MV-4-11 (cell line): ENCODE measurements around the gene CYP2C8.
"Not testable (repeated sequence)": the region's sequence is repeated elsewhere in the genome, so short reads cannot be mapped to it uniquely, and the experiment has no call there.

Source experiments
- DNase-seq: peaks from one replicate; lab custom pipeline; 2025; lab: John Stamatoyannopoulos, UW

Gene CYP2C8

DNA sequence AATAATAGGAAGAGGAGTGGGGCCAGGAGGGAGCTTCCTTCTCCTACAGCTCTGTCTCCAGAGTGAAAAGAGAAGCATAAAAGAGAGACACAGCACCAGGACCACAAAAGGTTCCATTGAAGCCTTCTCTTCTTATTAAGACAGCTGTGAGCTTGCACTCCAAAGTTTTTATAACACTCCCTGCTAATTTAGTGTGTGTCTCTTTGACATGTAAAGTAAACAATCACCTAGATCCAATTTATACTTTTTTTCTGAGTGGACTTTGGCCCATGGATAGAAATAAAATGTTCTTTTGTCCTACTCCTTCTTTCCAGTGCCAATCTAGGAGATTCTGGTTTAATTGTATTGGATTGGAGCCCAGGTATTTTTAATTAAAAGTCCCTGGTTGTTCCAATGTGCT, at the start of gene CYP2C8:
CYP2C8 (minus strand) TSS at position 212 of the 400 bp plus-strand sequence; CDS start at position 117, 95 bp downstream.
- no peak for DNase-seq

DNA sequence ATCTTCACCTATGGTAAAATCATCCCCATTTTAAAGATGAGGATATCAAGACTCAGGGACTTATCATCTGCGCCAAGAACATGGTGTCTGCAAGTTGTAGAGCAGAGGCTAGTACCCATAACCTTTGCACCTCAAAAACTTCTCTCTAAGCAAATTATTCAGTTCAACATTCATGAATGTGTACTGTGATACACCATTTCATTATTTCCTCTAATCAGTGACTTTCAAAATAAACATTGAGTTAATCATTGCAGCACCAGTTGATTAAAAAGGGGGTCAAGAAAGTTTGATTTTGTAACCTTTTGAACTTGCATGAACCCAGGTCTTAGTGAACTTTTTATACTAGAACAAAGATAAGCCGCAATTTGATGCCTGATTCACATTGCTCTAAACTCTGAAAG, 47.6 kb upstream of the CYP2C8 start:
- no peak for DNase-seq

DNA sequence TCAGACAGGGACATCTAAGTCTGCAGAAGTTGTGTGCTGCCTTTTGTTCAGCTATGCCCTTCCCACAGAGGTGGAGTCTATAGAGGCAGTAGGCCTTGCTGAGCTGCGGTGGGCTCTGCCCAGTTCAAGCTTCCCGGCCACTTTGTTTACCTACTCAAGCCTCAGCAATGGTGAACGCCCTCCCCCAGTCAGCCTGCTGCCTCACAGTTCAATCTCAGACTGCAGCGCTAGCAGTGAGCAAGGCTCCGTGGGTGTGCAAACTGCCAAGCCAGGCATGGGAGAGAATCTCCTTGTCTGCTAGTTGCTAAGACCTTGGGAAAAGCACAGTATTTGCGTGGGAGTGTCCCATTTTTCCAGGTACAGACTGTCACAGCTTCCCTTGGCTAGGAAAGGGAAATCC, 41.5 kb upstream of the CYP2C8 start:
- not testable (repeated sequence) for DNase-seq

DNA sequence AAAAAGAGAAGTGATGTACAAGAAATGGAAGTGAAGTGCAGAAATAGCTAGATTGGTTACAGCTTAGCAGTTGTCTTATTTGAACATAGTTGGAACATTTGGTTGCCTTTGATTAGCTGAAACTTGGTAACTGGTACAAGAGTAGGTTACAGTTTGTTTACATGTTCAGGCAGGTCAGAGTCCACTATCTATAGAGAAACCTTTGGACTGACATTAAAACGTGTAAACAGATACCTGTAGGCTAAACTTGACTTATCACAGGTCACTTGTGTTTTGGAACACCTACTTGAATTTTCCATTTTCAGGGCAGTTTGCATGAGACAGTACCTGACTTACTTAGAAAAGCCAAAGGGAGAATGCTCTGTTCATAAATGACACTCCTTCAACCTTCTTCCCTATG, 28.5 kb upstream of the CYP2C8 start:
- DNase-seq: no peak

DNA sequence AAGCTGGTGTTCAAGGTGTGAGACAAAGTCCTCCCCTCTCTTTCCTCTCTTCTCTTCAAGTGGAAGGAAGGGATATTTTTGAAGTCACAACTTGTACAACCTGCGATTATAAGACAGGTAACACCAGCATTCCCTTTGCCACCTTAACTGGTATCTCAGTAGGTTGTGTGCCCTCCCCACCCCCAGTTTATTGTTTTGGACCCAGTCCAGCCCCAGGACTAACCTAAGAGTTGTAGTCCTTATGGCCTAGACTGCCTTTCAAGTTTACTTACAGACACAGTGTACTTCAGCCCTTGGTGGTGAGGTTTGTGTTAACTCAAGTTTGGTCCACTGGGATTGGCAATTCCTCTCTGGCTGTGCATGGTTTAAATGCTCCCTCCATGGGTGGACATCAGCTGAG, 26.8 kb upstream of the CYP2C8 start:
- no peak for DNase-seq

DNA sequence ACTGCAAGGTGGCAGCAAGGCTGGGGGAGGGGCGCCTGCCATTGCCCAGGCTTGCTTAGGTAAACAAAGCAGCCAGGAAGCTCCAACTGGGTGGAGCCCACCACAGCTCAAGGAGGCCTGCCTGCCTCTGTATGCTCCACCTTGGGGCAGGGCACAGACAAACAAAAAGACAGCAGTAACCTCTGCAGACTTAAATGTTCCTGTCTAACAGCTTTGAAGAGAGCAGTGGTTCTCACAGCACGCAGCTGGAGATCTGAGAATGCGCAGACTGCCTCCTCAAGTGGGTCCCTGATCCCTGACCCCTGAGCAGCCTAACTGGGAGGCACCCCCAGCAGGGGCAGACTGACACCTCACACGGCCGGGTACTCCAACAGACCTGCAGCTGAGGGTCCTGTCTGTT, 10.3 kb upstream of the CYP2C8 start:
- not testable (repeated sequence) for DNase-seq

DNA sequence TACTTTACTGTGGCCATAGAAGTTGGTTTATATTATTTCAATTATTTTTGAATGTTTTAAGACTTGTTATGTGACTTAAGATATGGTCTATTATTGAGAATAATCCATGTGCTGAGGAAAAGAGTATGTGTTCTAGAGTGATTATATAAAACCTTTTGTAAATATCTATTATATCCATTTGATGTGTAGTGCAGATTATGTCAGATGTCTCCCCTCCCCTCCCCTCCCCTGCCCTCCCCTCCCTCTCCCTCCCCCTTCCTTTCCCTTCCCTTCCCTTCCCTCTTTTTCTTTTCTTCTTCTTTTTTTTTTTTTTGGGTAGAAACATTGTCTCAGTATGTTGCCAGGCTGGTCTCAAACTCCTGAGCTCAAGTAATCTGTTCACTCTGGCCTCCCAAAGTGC, 8.3 kb upstream of the CYP2C8 start:
- no peak for DNase-seq

DNA sequence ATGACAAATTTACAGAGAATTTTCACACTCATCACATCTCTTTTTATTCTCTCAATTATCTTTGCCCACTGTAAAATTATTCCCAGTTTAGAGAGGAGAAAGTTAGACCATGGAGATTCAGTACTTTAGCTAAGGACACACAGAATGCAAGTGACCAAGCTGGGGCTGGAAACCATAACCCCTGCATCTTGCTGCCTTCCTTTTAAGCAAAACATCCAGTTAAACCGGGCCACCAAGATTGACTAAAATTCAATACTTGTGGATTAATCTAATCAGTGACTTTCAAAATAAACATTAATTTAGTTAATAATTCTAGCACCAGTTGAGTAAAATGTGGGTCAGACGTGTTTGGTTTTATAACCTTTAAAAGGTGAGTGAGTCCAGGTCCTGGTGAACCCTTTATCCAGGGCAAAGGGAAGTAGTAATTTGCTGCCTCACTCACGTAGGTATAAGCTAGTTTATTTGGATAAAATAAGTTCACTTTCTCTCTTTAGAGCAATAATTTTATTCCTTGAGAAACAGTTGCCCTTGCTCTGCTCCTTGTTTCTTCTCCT, 1.9 kb upstream of the CYP2C8 start:
- no peak for DNase-seq

DNA sequence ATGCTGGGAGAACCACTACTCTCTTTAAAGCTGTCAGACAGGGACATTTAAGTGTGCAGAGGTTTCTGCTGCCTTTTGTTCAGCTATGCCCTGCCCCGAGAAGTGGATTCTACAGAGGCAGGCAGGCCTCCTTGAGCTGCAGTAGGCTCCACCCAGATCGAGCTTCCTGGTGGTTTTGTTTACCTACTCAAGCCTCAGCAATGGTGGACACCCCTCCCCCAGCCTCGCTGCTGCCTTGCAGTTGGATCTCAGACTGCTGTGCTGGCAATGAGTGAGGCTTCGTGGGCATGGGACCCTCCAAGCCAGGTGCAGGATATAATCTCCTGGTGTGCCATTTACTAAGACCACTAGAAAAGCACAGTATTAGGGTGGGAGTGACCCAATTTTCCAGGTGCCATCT, 5.2 kb downstream of the CYP2C8 start:
- not testable (repeated sequence) for DNase-seq

DNA sequence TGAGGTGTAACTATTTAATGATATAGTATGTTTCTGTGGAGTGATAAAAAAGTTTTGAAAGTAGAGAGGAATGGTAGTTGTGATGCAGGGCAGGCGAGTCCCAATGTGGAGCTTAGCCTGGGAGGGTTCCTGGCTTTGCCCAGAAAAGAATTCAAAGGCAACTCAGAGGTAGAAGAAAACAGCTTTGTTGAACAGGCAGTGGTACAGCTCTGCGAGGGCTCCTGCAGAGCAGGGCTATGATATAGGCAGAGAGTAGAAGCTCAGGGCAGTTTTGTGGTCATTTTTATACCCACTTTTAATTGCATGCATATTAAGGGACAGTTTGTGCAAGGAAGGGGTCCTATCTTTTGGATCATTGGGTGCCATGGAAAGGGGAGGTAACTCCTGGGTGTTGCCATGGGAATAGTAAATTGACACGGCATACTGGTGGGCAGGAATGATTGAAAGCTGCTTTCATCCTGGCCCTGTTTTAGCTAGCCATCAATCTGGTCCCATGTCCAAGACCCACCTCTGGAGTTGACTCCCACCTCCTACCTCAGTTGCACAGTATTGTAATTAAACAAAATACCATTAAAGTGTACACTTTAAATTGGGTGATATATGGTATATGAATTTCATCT, 12.4 kb downstream of the CYP2C8 start:
- no peak for DNase-seq

DNA sequence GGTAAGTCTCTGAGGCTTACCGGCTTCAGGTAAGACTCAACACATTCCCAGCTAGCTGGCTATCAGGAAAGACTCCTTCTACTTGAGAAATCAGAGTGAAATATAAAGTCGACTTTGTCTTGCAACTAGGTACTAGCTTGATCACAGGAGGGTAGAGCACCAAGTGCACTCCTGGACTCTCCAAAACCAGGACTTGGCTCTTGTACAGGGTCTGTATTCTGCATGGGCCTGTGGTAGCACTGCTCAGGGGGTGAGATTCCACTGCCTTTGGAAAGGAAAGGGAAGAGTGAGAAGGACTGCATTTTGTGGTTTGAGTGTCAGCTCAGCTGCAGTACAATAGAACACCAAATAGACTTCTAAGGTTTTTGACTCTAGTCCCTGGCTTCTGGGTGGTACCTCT, 19.4 kb downstream of the CYP2C8 start:
- DNase-seq: no peak

DNA sequence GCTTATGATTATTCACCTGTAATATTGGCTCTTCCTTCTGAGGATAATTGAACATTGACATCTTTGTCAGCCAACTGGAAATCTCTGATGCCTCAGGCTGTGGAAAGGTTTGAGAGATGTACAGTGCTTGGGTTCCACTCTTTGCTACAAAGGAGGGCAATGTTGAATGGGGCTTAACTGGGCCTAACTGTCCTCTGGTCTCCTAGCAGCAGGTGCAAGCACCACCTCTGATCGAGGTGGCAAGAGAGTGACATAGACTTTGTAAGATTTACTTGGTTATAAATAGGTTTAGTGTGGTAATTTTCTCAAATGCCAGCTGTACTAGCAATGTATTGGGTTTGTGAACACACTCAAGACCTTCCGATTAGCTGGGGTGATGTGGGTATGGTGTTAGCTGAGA, 21.1 kb downstream of the CYP2C8 start:
- no peak for DNase-seq

DNA sequence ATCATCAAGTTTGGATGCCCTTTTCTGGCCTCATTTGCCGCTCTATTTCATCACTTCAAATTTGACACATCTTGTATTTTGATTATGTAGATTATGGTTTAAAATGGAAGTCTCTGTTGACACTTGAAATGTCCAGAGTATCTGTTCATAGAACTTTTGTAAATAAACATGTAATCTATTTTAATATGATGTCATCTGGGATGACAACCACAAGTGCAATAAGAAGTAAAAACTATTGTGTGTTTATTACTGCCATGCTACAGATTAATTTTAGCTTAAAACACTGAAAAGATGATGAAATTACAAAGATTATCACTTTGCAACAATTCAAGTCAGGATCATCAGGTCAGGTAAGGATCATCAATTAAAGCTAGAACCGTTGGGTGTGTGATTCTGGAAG, 30.0 kb downstream of the CYP2C8 start:
- DNase-seq: no peak

DNA sequence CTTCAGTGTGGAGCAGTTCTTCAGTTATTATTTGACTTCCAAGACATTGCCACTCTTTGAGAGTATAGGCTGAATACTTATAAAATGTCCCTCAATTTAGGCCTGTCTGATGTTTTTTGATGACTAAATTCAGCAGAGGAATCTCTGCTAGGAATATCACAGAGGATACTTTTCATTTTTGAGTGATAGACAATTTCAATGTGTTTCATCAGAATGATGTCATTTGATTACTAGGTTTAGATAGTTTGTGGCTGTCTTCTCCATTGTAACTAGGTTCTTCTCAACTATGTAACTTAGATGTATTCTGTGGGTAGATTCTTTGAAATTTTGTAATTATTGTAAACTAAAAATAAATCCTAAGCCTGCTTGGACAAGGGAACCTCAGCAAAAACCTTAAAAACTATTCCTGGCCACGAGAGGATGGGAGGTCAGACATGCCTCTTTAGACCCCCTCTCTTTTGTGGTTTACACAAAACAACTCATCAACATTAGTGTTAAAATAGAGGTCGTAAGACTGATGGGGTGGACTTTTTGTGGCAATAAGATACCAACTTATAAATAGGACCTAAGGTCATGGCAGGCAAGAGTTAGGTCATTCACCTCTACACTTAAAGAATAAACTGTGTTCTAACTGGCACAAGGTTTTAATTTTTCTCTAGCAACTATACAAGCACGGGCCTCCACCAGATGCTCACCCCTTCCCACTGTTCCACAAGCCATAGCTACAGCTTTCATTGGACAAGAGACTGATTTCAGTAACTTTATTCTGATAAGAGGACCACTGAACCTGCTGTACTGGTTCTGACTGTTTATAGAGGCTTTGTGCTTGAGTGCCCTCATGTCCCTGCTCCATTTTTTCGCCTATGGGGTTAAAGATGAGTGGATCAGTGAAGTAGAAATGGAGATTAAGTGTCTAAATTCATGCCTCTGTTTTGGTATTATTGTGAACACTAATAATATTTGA, 33.7 kb downstream of the CYP2C8 start:
- DNase-seq: no peak

DNA sequence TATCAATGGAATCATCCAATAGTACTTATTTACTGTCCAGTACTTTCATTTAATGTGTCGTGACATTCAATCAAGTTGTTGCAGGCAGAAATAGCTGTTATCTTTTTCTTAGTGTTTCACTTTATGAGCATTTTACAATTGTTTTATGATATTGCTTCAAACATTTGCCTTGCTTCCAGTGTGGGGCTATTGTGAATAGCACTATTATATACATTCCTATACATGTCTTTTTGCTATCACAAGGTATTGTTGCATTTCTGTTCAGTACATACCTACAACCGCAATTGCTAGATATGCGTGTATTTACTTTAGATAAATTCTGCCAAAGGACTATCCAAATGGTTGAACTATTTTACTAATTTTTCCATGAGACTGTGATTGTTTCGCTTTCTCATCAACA, 34.9 kb downstream of the CYP2C8 start:
- no peak for DNase-seq

DNA sequence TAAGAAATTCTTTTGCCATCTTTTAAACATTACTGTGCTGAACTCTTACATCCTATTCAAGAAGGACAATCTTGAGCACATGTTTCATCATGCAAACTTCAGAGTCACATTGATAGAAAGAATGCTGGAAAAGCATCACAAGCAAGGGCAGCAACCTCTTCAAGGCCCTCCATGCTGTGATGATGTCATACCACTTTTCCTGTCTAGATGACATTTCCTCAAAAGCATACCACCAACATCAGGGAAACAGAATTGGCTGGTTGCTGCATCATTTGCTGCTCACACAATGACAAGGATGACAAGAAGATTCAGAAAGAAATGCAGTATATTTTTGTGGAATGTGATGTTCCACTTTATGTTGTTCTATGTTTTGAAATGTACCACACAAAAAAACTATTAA, 37.6 kb downstream of the CYP2C8 start:
- DNase-seq: no peak

DNA sequence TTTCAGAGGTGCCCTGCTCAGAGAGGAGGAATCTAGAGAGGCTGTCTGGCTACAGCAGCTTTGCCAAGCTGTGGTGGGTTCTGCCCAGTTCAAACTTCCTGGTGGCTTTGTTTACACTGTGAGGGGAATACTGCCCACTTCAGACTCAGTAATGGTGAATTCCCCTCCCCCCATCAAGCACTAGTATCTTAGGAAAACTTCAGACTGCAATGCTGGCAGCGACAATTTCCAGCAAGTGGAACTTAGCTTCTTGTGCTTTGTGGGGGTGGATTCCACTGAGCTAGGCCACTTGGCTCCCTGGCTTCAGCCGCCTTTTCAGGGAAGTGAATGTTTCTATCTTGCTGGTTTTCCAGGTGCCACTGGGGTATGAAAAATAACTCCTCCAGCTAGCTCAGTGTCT, 42.8 kb downstream of the CYP2C8 start:
- DNase-seq: no peak

DNA sequence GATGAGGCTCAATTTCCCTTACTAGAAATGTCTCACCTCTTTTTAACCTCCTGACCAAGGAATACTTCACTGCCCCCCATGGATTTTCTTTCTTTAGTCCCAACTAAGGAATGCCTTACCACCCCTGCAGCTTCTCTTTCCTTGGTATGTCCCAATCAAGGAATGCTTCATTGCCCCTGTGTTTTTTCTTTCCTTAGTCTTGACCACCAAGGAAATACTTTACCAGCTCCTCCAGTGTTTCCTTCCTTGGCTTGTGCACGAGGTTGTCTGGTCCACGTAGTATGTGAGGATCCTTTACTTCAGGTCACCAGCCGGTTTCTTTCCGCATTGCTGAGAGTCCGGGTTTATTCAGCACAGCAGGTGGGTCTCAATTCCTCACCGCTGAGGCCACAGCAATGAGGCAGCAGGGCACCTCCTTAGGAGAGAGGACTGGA, 71.5 kb downstream of the CYP2C8 start:
- DNase-seq: no peak

DNA sequence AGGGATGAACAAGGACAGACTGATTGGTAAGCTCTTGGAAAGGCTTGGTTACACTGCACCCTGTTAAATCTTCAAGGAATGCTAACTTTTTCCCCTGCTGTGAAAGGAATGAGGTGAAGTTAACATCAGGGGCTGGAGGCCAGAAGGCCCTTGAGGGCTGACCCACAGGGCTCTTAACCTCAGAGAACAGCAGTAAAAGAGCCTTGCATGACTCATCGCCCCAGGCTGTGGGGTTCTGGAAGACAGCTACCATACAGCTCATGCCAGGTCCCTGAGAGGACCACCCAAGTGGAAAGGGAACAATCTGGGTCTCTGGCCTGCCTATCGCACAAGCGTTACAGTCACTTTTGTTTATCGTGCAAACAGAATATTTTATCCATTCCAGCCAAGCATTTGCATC, 76.5 kb downstream of the CYP2C8 start:
- DNase-seq: no peak

DNA sequence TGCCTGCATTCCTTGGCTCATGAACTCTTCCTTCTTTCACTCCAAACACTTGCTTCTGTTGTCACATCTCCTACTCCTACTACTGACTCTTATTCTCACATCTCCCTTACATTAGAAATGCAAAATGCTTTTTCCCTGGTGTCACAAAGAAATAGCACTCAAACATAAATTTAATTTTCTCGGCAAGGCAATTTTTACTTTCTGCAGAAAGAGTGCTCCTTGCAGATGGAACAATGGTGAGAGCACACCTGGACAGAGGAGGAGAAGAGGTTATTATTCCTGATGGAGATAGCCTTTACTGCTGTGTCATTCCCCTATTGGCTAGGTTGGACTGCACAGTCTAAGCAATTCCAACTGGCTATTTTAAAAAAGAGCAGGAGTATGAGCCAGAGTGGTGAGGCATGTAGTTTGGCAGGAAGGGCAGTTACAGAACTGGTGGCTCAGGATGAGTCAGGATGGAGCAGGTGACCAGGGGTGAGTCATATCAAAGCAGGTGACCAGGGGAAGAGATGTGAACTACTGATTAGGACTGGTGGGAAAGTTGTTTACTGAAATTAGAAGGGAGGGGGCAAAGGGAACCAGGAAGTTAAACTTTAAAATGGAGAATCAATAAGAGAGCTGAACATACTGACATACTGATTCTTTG, 77.9 kb downstream of the CYP2C8 start:
- no peak for DNase-seq

DNA sequence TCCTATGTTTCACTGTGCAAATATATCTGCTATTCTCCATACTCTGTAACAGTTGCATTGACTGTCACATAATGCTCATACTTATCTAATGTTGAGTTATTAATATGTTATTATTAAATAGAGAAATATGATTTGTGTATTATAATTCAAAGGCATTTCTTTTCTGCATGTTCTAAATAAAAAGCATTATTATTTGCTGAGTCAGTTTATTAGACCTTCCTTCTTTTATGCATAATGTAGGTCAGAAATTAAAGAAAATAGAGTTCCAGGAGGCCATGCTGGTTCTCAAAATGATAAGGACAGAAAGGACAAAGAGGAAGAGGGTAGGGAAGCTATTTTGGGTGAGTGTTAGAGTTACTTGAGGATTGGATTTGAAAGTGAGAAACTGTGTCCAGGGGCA, 80.1 kb downstream of the CYP2C8 start:
- no peak for DNase-seq
